Loucy (cell line): ENCODE data around the gene XPO1.

Source experiments
- H2AFZ ChIP-seq: fragments of 200-600 bp; sonication (generic); 2 replicates; pipeline ENCODE4 v1.6.0; 2016; ENCODE audit warnings: antibody characterized with exemption, mild to moderate bottlenecking, low read length, moderate library complexity
- H3F3A ChIP-seq: fragments of 200-600 bp; 2 replicates; pipeline ENCODE4 v1.6.0; 2016; ENCODE audit warnings: antibody characterized with exemption, low read depth, mild to moderate bottlenecking
- H3K27me3 ChIP-seq: fragments of 200-600 bp; sonication (generic); 2 replicates; pipeline ENCODE4 v1.6.1; 2014; ENCODE audit warnings: low read length, mild to moderate bottlenecking; ENCODE audit not compliant: insufficient read depth, poor library complexity, severe bottlenecking
- H3K36me3 ChIP-seq: fragments of 200-600 bp; sonication (generic); 2 replicates; pipeline ENCODE4 v1.6.1; 2016; ENCODE audit warnings: low read length; ENCODE audit not compliant: insufficient read depth
- H3K4me1 ChIP-seq: fragments of 200-600 bp; sonication (generic); 2 replicates; pipeline ENCODE4 v1.5.1; 2014; ENCODE audit warnings: low read length, mild to moderate bottlenecking; ENCODE audit not compliant: insufficient read depth, poor library complexity, severe bottlenecking
- H3K4me2 ChIP-seq: fragments of 200-600 bp; sonication (generic); 2 replicates; pipeline ENCODE4 v1.6.0; 2014; ENCODE audit warnings: antibody characterized with exemption, low read length, low read depth, mild to moderate bottlenecking; ENCODE audit not compliant: poor library complexity, severe bottlenecking
- H3K4me3 ChIP-seq: fragments of 200-600 bp; sonication (generic); 2 replicates; pipeline ENCODE4 v1.5.1; 2014; ENCODE audit warnings: low read length, mild to moderate bottlenecking, mixed read lengths; ENCODE audit not compliant: poor library complexity, severe bottlenecking
- H3K79me2 ChIP-seq: fragments of 200-600 bp; sonication (generic); 2 replicates; pipeline ENCODE4 v1.6.1; 2014; ENCODE audit warnings: low read length; ENCODE audit not compliant: insufficient read depth
- H3K9ac ChIP-seq: fragments of 200-600 bp; sonication (generic); 2 replicates; pipeline ENCODE4 v1.6.0; 2014; ENCODE audit warnings: mild to moderate bottlenecking, low read depth, low read length, moderate library complexity; ENCODE audit not compliant: poor library complexity, severe bottlenecking
- H3K9me2 ChIP-seq: fragments of 200-600 bp; sonication (generic); replicated peaks from 2 replicates; pipeline ENCODE4 v1.6.1; 2016; ENCODE audit warnings: low read depth, low read length, mixed read lengths
- H3K9me3 ChIP-seq: fragments of 200-600 bp; sonication (generic); 2 replicates; pipeline ENCODE4 v1.6.1; 2014; ENCODE audit warnings: mild to moderate bottlenecking, antibody characterized with exemption, low read length, low read depth; ENCODE audit not compliant: insufficient read depth
- H4K20me1 ChIP-seq: fragments of 200-600 bp; sonication (generic); 2 replicates; pipeline ENCODE4 v1.6.0; 2014; ENCODE audit warnings: antibody characterized with exemption, low read length, mild to moderate bottlenecking; ENCODE audit not compliant: insufficient read depth, poor library complexity, severe bottlenecking
- CTCF ChIP-seq: fragments of 200-600 bp; sonication (generic); conservative IDR thresholded peaks from 2 replicates; pipeline ENCODE4 v1.5.1; 2014; ENCODE audit warnings: mild to moderate bottlenecking, antibody characterized with exemption, low read length
- EZH2phosphoT487 ChIP-seq: fragments of 200-600 bp; IDR thresholded peaks from 2 replicates; pipeline ENCODE4 v1.6.1; 2018; ENCODE audit warnings: antibody characterized with exemption, mild to moderate bottlenecking, moderate library complexity, borderline replicate concordance

The XPO1 gene

GRCh38 chr2:61463769-61464475 is 74.2 kb downstream of the XPO1 start:
- Histone ChIP-seq H3K79me2 (peaks cover 100% of the 10 kb centered on the region), H3K4me3 (peak overlapping the region; percentile 16), H3K4me1 (peaks cover 28% of the 10 kb centered on the region), H4K20me1 (peaks cover 75% of the 10 kb centered on the region), H3K9me3 (no peaks in the 10 kb centered on the region), H3K36me3 (no peaks in the 10 kb centered on the region; the same call in 1 of the 2 replicates), H3K4me2 (peak overlapping the region; percentile 72), H2AFZ (no peak overlapping the region), H3K27me3 (no peaks in the 10 kb centered on the region), H3K9me2 (no peaks in the 10 kb centered on the region), H3K9ac (no peak overlapping the region), H3F3A (no peaks in the 10 kb centered on the region)
- TF ChIP-seq CTCF (no peak), EZH2phosphoT487 (no peak)

DNA sequence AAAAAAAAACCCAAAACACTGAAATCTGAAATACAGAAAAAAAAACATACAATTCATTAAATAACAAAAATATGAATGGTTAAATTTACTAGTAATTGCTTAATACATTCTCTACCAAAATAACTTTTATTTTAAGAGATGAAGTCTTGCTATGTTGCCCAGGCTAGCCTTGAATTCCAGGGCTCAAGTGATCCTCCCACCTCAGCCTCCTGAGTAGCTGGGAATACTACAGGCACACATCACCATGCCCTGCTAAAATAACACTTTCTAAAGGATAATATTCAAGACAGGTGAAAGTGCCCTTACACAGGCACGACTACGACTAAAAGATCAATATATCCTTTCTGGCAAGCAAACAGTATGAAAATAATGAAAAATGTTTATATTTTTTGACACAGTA is 76.8 kb downstream of the XPO1 start:
- Histone ChIP-seq H2AFZ (no peak overlapping the region), H3K79me2 (peaks cover 100% of the 10 kb centered on the region), H3K4me3 (no peak overlapping the region), H3K9ac (no peak overlapping the region), H3F3A (no peaks in the 10 kb centered on the region), H3K36me3 (no peaks in the 10 kb centered on the region; the same call in 1 of the 2 replicates), H3K4me2 (no peak overlapping the region), H3K4me1 (peaks cover 19% of the 10 kb centered on the region), H4K20me1 (peaks cover 70% of the 10 kb centered on the region), H3K27me3 (no peaks in the 10 kb centered on the region), H3K9me2 (no peaks in the 10 kb centered on the region), H3K9me3 (no peaks in the 10 kb centered on the region)
- no peak for TF ChIP-seq EZH2phosphoT487
- no peak for TF ChIP-seq CTCF

- TF ChIP-seq CTCF (no peak), EZH2phosphoT487 (no peak)
- Histone ChIP-seq H3K4me2 (no peak overlapping the region), H3K9me2 (no peaks in the 10 kb centered on the region), H3K27me3 (no peaks in the 10 kb centered on the region), H3K4me3 (no peak overlapping the region), H3K9ac (no peak overlapping the region), H3K9me3 (no peaks in the 10 kb centered on the region), H3F3A (no peaks in the 10 kb centered on the region), H3K36me3 (no peaks in the 10 kb centered on the region; the same call in 1 of the 2 replicates), H4K20me1 (peaks cover 68% of the 10 kb centered on the region), H3K4me1 (peaks cover 19% of the 10 kb centered on the region), H2AFZ (no peak overlapping the region), H3K79me2 (peaks cover 100% of the 10 kb centered on the region)
These were observed 78.0 kb downstream of the XPO1 start for GRCh38 chr2:61460163-61460562.
